ENCODE results near the gene POLA1. TPM values are rescaled to one million over a fixed set of nuclear protein-coding genes. Genes with fewer than 3 reads are reported as not detected.

Gene POLA1
- total RNA-seq, 2 donors from 2014 or later, result 7.9 to 19.6 TPM

DNA sequence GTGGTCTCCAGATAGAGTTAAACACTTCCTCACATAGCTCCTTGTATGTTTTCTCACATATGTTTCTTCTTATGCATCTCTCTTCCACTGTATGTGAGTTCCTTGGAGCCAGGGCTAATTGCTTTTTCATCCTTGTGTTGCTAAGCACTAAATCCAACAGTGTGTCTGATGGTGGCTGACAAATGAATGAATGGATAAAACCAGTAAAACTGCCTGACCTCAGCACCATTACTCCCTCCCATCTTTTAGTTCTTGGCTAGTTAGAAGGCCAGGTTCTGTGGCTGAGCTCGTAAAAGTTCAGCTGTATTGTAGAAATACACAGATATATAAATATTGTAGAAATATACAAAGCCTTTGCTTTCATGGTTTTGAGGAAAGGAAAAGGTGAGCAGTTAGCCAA lies 271.7 kb downstream of the POLA1 start:
- no peak overlapping the region for H3K27ac ChIP-seq
- TF ChIP-seq, protein P1, sequence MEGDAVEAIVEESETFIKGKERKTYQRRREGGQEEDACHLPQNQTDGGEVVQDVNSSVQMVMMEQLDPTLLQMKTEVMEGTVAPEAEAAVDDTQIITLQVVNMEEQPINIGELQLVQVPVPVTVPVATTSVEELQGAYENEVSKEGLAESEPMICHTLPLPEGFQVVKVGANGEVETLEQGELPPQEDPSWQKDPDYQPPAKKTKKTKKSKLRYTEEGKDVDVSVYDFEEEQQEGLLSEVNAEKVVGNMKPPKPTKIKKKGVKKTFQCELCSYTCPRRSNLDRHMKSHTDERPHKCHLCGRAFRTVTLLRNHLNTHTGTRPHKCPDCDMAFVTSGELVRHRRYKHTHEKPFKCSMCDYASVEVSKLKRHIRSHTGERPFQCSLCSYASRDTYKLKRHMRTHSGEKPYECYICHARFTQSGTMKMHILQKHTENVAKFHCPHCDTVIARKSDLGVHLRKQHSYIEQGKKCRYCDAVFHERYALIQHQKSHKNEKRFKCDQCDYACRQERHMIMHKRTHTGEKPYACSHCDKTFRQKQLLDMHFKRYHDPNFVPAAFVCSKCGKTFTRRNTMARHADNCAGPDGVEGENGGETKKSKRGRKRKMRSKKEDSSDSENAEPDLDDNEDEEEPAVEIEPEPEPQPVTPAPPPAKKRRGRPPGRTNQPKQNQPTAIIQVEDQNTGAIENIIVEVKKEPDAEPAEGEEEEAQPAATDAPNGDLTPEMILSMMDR (IDR thresholded peaks at IDR 0.05), result no peak
- DNase-seq, result no peak

DNA sequence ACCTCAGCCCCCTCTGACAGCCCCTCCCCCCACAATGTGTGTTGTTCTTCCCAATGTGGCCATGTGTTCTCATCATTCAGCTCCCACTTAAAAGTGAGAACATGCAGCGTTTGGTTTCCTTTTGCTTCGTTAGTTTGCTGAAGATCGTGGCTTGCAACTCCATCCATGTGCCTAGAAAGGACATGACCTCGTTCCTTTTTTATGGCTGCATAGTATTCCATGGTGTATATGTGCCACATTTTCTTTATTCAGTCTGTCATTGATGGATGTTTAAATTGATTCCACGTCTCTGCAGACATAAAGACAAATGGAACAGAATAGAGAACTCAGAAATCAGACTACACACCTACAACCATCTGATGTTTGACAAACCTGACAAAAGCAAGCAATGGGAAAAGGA lies 276.1 kb downstream of the POLA1 start:
- Histone ChIP-seq H3K9me3 (no peaks in the 10 kb centered on the region), H3K9ac (ENCODE audit: low read depth in 2 of 2, low read length in 2 of 2) (no peak overlapping the region), H3K4me1 (no peaks in the 10 kb centered on the region), H3K36me3 (no peaks in the 10 kb centered on the region), H3K4me3 (no peak overlapping the region), H3K27ac (no peak overlapping the region), H3K27me3 (no peaks in the 10 kb centered on the region)
- TF ChIP-seq, protein P1 (IDR thresholded peaks at IDR 0.05), result no peak
- no peak for DNase-seq
- intact Hi-C loops (cut with DNase I), result no loop called here

More for the DNA sequence above, 271.7 kb downstream of the POLA1 start:
- no peak overlapping the region for H3K9ac ChIP-seq (ENCODE audit: low read depth in 2 of 2, low read length in 2 of 2)
- intact Hi-C loops (cut with DNase I), result no loop called here
- H3K4me3 ChIP-seq, result no peak overlapping the region
- H3K4me1 ChIP-seq, result no peaks in the 10 kb centered on the region
- H3K36me3 ChIP-seq, result no peaks in the 10 kb centered on the region
- H3K27me3 ChIP-seq, result no peaks in the 10 kb centered on the region
- H3K9me3 ChIP-seq, result no peaks in the 10 kb centered on the region

DNA sequence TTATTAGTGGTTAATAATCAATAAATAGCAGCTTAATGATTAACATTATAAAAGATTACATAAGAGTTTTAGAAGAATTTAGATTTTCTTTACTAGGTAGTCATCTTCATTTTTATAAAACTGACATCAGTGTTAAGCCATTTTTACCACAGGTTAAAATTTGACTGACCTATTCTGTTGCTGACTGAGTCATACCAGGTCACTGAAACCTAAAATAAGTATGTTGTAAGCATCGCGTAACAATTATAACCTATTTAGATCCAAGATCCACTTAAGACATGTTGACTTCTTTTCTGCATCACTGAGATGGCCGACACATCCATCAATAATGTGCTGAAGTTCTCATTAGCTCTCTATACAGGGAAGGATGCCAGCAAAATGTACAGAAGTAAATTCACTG lies 285.4 kb downstream of the POLA1 start:
- no peak overlapping the region for H3K27ac ChIP-seq
- no peak overlapping the region for H3K4me3 ChIP-seq
- no peaks in the 10 kb centered on the region for H3K4me1 ChIP-seq
- intact Hi-C loops (cut with DNase I), result no loop called here
- H3K9me3 ChIP-seq, result no peaks in the 10 kb centered on the region
- no peak overlapping the region for H3K9ac ChIP-seq (ENCODE audit: low read depth in 2 of 2, low read length in 2 of 2)
- no peaks in the 10 kb centered on the region for H3K36me3 ChIP-seq
- TF ChIP-seq, protein P1 (IDR thresholded peaks at IDR 0.05), result no peak
- no peaks in the 10 kb centered on the region for H3K27me3 ChIP-seq
- no peak for DNase-seq

DNA sequence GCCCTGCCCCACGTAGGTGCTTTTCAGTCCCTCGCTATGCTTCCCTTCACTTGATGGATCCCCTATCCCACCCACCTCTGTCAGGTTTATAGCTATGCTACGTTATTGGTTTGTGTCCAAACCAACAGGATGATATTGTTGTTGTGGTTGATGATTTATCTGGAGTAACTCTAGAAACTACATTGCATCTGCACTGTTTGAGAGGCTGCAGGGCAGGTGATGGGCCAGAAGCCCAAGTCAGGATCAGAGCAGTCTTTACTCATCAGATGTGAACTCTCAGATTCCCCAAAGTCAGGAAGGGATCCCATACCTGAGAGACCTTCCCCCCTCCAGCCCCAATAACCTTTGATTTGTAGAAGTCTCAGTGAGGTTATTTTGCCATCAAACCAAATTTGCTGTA lies 287.3 kb downstream of the POLA1 start:
- Histone ChIP-seq H3K4me3 (no peak overlapping the region), H3K9ac (ENCODE audit: low read depth in 2 of 2, low read length in 2 of 2) (no peak overlapping the region), H3K36me3 (no peaks in the 10 kb centered on the region), H3K4me1 (no peaks in the 10 kb centered on the region), H3K9me3 (no peaks in the 10 kb centered on the region), H3K27me3 (no peaks in the 10 kb centered on the region), H3K27ac (no peak overlapping the region)
- no peak for DNase-seq
- TF ChIP-seq, protein P1 (IDR thresholded peaks at IDR 0.05), result no peak
- intact Hi-C loops (cut with DNase I), result no loop called here

DNA sequence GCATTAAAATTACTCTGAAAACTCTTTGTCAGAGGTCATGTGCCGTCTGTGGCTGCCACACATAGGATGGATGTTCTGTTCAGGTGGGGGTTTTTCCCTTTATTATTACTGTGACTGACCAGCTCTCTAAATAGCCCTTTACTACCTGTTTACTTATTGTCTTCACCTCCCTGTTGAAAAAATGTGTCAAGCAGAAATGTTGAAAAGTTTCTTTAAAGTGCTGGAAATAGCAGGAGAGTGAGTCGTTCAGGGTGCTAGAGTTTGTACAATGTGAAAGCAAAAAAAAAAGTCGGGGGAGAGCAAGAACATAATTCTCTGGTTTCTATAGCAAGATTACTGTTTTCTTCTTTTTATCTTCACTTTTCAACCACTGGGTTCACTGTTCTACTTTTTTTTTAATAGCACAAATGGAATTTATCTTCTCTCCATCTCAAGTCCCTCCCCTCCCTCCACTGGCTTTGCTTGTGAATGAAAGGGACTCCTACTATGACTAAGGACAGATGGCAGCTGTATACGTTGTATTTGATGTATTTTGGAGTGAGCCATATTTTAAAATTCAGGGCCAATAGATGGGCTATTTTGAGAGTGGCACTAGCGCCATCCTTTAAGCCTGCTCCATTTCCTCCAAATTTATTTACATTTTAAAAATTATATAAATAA lies 288.7 kb downstream of the POLA1 start:
- no peak for DNase-seq
- no peaks in the 10 kb centered on the region for H3K36me3 ChIP-seq
- intact Hi-C loops (cut with DNase I), result no loop called here
- H3K27me3 ChIP-seq, result no peaks in the 10 kb centered on the region
- no peak overlapping the region for H3K9ac ChIP-seq (ENCODE audit: low read depth in 2 of 2, low read length in 2 of 2)
- TF ChIP-seq, protein P1 (IDR thresholded peaks at IDR 0.05), result no peak
- H3K27ac ChIP-seq, result no peak overlapping the region
- H3K9me3 ChIP-seq, result no peaks in the 10 kb centered on the region
- H3K4me3 ChIP-seq, result no peak overlapping the region
- H3K4me1 ChIP-seq, result no peaks in the 10 kb centered on the region

All from colonic mucosa (tissue), 4 donors.